ENCODE measurements around the gene SLC22A23.

GRCh38 chr6:3281631-3282475 lies 175.0 kb downstream of the SLC22A23 start:
- TF ChIP-seq ELF4 (IDR thresholded peaks at IDR 0.05) (no peak), SP1 (IDR thresholded peaks at IDR 0.05) (no peak), BHLHE40 (IDR thresholded peaks at IDR 0.05; ENCODE audit: borderline replicate concordance) (no peak), LEF1 (IDR thresholded peaks at IDR 0.05; ENCODE audit: borderline replicate concordance) (no peak), TARDBP (IDR thresholded peaks at IDR 0.05) (no peak), PKNOX1 (IDR thresholded peaks at IDR 0.05) (no peak), FOXM1 (IDR thresholded peaks at IDR 0.05; ENCODE audit: borderline replicate concordance) (no peak), SUZ12 (IDR thresholded peaks at IDR 0.05) (no peak), FOXA1 (IDR thresholded peaks at IDR 0.05) (no peak), NFRKB (IDR thresholded peaks at IDR 0.05) (no peak)

Measured in HEK293T (cell line).